DOHH2 (cell line): ENCODE measurements around the gene RNF8.

ENCODE experiments used
- EZH2phosphoT487 ChIP-seq: fragments of 200-600 bp; sonication (generic); IDR thresholded peaks from 2 replicates; pipeline ENCODE4 v1.6.1; 2017; ENCODE audit warnings: borderline replicate concordance, mild to moderate bottlenecking, antibody characterized with exemption, low read length, moderate library complexity, mixed read lengths
- TF ChIP-seq, protein P1 (sequence below): fragments of 200-600 bp; sonication (generic); IDR thresholded peaks from one replicate; pipeline ENCODE4 v1.5.1; 2014; ENCODE audit warnings: antibody characterized with exemption, mild to moderate bottlenecking, low read depth, low read length; ENCODE audit not compliant: poor library complexity, severe bottlenecking

- TF ChIP-seq, protein P1, sequence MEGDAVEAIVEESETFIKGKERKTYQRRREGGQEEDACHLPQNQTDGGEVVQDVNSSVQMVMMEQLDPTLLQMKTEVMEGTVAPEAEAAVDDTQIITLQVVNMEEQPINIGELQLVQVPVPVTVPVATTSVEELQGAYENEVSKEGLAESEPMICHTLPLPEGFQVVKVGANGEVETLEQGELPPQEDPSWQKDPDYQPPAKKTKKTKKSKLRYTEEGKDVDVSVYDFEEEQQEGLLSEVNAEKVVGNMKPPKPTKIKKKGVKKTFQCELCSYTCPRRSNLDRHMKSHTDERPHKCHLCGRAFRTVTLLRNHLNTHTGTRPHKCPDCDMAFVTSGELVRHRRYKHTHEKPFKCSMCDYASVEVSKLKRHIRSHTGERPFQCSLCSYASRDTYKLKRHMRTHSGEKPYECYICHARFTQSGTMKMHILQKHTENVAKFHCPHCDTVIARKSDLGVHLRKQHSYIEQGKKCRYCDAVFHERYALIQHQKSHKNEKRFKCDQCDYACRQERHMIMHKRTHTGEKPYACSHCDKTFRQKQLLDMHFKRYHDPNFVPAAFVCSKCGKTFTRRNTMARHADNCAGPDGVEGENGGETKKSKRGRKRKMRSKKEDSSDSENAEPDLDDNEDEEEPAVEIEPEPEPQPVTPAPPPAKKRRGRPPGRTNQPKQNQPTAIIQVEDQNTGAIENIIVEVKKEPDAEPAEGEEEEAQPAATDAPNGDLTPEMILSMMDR: no peak
- no peak for TF ChIP-seq EZH2phosphoT487
These were observed 9.5 kb upstream of the RNF8 start for GRCh38 chr6:37344308-37344707.
